ENCODE results near the gene MGAT4A.

DNA sequence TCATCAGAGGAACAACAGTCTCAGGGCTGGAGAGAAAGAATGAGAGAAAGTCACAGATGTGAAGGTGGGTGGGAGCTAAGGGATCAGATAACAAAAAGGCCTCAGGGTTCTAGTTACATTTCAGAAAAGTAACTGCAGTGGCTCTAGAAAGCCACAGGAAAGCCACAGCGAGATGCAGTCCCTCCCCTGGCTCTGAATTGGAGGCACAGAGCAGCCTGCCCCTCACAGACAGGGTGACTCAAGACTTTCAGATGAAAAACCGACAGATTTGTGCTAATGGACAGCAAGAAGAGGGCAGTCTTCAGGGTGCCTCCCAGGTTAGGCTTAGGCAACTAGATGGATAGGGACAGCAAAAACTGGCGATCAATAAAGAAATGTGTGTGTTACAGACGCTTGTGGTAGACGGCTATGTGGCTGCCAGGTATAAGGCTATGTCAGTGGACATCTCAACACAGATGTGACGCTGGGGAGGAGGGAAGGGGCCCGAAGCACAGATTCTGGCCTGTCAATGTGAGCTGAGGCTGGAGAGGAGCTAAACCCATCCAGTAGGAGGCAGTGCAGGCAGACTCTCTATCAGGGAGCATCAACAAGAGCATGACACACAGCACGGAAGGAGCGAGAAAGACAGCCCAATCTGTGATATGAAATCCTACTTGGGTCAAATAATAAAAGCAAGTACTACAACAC lies 96.4 kb downstream of the MGAT4A start:
- TF ChIP-seq NFYB (IDR thresholded peaks at IDR 0.05; ENCODE audit: insufficient read depth, low read depth, low read length) = no peak
- TF ChIP-seq ZNF24 (IDR thresholded peaks at IDR 0.05) = no peak
- TF ChIP-seq, protein P1, sequence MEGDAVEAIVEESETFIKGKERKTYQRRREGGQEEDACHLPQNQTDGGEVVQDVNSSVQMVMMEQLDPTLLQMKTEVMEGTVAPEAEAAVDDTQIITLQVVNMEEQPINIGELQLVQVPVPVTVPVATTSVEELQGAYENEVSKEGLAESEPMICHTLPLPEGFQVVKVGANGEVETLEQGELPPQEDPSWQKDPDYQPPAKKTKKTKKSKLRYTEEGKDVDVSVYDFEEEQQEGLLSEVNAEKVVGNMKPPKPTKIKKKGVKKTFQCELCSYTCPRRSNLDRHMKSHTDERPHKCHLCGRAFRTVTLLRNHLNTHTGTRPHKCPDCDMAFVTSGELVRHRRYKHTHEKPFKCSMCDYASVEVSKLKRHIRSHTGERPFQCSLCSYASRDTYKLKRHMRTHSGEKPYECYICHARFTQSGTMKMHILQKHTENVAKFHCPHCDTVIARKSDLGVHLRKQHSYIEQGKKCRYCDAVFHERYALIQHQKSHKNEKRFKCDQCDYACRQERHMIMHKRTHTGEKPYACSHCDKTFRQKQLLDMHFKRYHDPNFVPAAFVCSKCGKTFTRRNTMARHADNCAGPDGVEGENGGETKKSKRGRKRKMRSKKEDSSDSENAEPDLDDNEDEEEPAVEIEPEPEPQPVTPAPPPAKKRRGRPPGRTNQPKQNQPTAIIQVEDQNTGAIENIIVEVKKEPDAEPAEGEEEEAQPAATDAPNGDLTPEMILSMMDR (IDR thresholded peaks at IDR 0.05 in 2 of 3, conservative IDR thresholded peaks at IDR 0.05 in 1 of 3; ENCODE audit: control insufficient read depth in 2 of 3, extremely low read depth in 1 of 3, insufficient read depth in 1 of 3, low read depth in 3 of 3, low read length in 3 of 3) = peak; percentile 15 to 41 (median 31); a peak in 3 of 6 replicates
- TF ChIP-seq, protein P2, sequence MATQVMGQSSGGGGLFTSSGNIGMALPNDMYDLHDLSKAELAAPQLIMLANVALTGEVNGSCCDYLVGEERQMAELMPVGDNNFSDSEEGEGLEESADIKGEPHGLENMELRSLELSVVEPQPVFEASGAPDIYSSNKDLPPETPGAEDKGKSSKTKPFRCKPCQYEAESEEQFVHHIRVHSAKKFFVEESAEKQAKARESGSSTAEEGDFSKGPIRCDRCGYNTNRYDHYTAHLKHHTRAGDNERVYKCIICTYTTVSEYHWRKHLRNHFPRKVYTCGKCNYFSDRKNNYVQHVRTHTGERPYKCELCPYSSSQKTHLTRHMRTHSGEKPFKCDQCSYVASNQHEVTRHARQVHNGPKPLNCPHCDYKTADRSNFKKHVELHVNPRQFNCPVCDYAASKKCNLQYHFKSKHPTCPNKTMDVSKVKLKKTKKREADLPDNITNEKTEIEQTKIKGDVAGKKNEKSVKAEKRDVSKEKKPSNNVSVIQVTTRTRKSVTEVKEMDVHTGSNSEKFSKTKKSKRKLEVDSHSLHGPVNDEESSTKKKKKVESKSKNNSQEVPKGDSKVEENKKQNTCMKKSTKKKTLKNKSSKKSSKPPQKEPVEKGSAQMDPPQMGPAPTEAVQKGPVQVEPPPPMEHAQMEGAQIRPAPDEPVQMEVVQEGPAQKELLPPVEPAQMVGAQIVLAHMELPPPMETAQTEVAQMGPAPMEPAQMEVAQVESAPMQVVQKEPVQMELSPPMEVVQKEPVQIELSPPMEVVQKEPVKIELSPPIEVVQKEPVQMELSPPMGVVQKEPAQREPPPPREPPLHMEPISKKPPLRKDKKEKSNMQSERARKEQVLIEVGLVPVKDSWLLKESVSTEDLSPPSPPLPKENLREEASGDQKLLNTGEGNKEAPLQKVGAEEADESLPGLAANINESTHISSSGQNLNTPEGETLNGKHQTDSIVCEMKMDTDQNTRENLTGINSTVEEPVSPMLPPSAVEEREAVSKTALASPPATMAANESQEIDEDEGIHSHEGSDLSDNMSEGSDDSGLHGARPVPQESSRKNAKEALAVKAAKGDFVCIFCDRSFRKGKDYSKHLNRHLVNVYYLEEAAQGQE (IDR thresholded peaks at IDR 0.05; ENCODE audit: low read depth, low read length) = no peak
- TF ChIP-seq RUNX3 (IDR thresholded peaks at IDR 0.05; ENCODE audit: low read length) = no peak
- no peak for TF ChIP-seq POLR2AphosphoS2 (IDR thresholded peaks at IDR 0.05; ENCODE audit: low read depth, low read length)

Data from GM12878 (cell line).